RPMI7951 (cell line): ENCODE results near the gene CEMP1. TPM values are rescaled to one million over a fixed set of nuclear protein-coding genes. Genes with fewer than 3 reads are reported as not detected.

Source experiments
- DNase-seq: peaks from one replicate; pipeline ENCODE4 v3.0.0-alpha.2; 2012; ENCODE audit warnings: low read depth
- total RNA-seq: library from RNA; depleted of rRNA; stranded (reverse); fragments of >200 nt; shearing (Covaris generic); gene quantifications from 2 replicates; pipeline ENCODE4 v1.2.3, GENCODE V29; 2014; rRNA removed

The CEMP1 gene
- total RNA-seq, 1 experiment from 2014 or later = not detected

DNA sequence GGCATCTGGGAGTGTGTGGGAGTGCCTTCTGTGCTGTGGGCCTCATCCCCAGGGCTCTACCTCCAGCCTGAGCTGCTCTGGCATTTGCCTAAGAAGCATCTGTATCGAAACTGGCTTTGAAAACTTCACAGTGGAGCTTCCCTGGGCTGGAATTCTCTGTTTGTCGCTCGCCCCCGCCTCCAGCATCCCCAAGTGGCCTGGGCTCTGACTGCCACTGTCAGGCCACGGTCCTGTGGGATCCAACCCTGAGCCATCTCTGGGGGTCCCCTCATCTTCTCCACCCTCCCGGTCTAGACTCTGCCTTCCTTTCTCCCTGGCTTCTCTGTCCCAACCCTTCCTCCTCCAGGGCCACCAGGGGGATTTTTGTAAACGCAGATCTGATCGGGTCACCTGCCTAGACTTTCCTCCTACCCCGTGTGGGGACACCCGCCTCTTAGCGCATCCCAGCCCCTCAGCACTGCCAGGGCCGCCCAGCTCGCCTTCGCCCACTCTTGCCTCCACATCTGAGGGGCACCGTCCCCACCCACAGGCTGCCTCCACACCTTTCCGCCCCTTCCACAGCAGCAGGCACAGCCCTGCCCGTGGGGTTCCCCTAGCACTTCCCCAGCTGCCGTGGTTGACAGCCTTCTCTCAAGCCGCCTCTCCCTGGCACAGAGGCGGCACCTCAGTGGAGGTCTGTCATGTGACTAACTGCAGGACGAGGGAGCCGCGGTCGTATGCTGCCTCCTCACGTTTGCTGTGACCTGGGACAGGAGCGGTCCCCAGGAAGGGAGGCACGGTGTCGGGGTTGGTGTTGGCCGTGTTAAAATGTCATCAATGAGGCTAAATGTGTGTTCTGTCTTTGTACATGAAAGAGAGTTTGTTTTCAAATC, 44.3 kb downstream of the CEMP1 start:
- peak; percentile 34 for DNase-seq

DNA sequence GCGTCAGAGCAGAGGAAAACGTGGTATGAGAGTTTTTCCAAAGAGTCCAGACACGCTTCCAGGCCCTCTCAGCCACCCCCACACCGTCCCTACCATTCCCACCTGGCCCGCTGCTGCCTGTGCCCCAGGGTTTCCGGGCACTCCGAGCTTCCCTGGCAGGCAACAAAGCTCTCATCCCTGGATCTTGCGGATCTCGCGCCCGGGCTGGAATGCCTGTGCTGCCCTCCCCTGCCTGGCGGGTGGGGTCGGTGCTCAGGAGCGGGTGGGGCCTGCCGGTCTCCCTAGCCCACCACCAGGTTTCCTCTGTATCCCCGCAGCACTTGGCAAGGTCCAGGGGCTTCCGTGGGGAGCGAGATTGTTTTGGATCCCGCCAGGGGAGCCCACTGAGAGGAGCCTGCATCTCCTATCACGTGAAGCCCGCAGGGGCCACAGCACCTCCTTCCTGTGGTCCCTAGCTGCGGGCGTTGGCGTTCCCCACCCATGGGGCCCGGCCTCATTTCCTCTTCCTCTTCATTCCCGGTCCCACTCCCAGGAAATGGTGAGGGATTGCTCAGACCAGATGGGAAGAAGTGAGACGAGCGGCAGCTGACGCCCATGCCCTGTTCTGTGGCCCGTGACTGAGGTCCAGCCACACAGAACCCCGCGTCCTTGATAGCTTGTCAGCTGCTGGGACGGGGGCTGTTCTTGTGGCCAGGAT, 45.2 kb downstream of the CEMP1 start:
- DNase-seq = no peak

DNA sequence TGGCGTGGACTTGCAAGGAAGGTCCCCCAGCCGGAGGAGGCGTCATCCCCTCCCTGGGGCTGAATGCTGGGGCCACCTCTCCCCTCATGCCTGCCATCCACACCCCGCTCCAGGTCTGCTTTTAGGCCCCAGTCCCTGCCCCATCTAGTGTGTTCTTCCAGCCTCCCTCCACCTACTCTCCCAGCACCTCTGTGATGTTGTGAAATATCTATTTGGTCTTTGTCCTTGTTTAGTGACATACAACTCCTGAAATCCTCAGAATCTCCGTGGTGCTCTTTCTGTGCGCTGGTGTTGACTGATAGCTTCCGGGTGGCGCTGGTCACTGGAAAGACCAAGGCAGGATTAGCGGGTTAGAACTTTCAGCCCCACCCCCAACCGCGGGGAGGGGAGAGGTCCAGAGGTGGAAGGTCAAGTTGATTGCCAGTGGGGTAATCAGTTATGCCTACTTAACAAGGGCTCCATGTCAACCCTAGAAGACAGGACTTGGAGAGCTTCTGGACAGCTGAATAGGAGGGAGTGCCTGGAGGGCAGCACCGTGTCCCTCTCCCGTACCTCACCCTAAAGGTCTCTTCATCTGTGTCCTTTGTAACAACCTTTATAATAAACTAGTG, 46.2 kb downstream of the CEMP1 start:
- no peak for DNase-seq

DNA sequence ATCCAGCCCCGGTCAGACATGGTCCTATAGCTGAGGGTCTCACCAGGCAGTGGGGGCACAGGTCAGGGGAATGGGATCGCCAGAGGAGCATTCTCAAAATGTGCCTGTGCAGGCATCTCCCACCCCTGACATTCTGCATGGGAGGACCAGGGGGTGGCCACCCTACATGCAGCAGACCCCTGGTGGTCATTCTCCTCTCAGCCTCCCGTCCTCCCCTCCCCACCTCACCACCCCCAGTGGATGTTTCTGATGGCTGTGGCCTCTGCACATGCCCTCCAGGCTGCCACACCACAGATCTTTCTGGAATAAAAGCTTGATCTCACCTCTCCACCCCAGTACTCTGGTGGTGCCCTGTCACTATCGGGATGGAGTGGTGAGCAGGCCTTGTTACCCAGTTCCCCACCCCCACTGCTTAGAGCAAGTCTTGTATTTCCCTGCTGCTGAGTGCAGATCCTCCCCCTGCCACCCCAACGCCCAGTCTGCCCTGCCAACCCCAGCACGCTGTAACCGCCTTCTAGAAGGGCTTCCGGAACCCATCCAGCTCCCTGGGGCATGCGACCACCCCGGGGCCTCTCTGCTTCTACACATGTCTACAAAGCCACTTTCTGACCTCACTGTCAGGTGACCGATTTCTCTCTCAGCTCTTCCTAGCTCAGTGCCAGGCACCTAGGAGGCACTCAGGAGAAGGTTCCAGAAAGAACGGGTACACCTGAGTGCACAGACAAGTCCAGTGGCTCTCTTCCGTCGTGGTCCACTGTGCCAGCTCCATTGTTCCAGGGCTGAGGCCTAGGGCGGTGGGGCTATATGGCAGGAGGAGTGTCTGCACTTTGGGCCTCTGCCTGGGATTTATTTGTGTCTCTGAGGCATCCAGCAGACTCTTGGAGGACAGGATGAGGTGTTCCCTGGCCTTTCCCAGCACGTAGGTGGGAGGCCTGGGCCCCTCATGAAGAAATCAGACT, 47.0 kb downstream of the CEMP1 start:
- DNase-seq = no peak

DNA sequence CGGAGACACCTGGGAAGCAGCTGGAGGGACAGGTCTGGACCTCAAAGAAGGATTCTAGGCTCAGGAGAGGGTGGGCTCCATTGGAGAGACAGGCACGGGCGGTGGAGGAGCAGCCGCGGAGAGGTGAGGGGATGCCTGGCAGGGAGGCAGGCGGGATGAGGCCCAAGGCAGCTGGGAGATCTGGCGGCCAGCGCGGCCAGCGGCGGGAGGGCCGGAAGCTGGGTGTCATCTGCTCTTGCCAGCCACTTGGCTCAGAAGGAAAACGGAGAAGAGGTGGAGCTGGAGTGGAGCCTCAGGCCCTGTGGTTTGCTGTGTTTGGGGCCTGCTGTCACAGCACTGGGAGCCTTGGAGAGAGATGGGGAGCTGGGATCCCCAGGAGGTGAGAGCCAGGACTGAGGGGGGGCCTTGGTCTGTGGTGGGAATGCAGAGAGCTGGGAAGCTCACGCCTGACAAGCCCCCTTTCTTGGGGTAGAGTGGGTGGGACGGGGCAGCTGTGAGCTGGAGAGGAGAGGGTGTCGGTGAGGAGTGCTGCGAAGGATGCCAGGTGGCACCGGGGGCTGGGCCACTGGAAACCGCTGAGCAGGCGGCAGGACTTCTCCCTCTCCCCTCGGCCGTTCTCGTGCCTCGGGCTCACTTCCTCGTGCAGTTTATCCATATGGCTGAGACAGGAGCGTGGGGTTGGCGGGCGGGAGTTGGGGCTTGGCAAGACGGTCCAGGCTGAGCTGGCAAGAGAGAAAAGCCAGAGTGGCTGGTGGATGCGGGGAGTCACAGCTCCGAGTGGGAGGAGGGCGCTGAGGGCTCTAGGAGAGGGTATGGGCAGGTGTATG, 48.3 kb downstream of the CEMP1 start:
- peak; percentile 87 for DNase-seq

DNA sequence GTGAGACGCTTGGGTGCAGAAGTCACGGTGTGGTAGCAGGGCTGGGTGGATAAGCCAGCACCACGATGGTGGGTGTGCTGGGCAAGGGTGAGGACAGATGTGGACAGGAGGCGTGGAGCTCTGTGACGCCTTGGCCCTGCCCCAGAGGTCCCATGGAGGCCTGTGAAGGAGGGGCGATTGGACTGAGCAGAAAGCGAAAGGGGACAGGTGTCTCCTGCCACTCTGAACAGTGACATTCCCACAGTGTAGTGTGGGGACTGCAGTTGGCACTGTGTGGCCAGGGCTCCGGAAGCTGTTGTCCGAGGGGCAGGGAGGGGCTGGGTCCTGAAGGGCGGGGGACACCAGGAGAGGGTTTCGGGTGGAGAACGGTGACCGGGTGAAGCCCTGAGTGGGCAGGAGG, 49.0 kb downstream of the CEMP1 start:
- DNase-seq = no peak

DNA sequence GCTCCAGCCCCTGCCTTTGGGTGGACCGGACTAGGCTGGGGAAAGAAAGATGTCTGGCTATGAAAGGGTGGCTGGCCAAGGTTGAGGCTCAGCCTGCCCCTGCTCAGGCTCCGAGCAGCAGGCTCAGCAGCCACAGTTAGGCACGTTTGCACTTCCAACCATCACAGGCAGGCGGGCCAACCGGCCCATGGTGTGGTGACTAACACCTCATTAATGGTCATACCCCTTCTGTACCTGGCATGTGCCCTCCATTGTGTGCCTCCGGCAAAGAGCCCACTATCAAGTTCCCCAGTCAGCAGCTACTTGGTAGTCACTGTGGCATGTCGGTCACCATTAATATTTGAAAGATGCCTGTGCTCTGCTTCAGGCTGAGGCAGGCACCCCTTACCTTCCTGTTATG, 49.5 kb downstream of the CEMP1 start:
- no peak for DNase-seq

DNA sequence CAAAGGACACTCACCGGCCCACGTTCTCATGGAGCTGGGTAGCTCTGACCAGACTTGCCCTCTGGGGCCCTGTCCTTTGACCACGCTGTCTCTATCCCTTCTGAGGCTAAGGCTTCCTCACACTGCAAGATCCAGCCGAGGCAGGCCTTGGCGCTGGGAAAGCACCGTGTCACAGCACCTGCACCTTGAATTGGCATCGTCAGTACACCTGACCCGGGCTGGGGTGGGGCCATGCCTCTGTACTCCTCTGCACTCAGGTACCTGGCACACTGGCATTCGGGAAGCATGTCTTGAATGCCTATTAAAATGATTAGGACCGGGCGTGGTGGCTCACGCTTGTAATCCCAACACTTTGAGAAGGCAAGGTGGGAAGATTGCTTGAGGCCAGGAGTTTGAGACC, 50.3 kb downstream of the CEMP1 start:
- no peak for DNase-seq

Other genes with a start within 250 kb of the CEMP1 start
- 0.20 and 0.60 TPM in 2 replicates for gene ABCA3, start 190.7 kb downstream of the CEMP1 start, total RNA-seq
- gene CCNF, start 102.0 kb downstream of the CEMP1 start, total RNA-seq = 37.4 and 38.3 TPM in 2 replicates
- gene TEDC2, start 71.3 kb downstream of the CEMP1 start, total RNA-seq = 10.2 and 21.7 TPM in 2 replicates
- not detected in 2 replicates for gene NTN3, start 60.1 kb downstream of the CEMP1 start, total RNA-seq
- 4.4 and 5.1 TPM in 2 replicates for gene TBC1D24, start 56.3 kb downstream of the CEMP1 start, total RNA-seq
- 30.0 and 31.5 TPM in 2 replicates for gene ATP6V0C, start 17.5 kb downstream of the CEMP1 start, total RNA-seq
- 8.9 and 11.3 TPM in 2 replicates for gene AMDHD2, start 11.0 kb downstream of the CEMP1 start, total RNA-seq
- gene PDPK1, start 6.6 kb upstream of the CEMP1 start, total RNA-seq = 8.2 and 9.4 TPM in 2 replicates
- 39.7 and 55.6 TPM in 2 replicates for gene KCTD5, start 151.1 kb upstream of the CEMP1 start, total RNA-seq
- 0.29 and 1.1 TPM in 2 replicates for gene PRSS27, start 188.8 kb upstream of the CEMP1 start, total RNA-seq
- gene SRRM2, start 221.2 kb upstream of the CEMP1 start, total RNA-seq = 20.5 and 40.0 TPM in 2 replicates
- gene ELOB, start 245.9 kb upstream of the CEMP1 start, total RNA-seq = 349 and 387 TPM in 2 replicates